ENCODE measurements around the gene IRX2.

Gene IRX2

GRCh38 chr5:2697446-2698200 lies 53.9 kb downstream of the IRX2 start:
- no peak for DNase-seq (ENCODE audit: low read depth in 4 of 4, low spot score in 1 of 4)

GRCh38 chr5:2697041-2697440 lies 54.4 kb downstream of the IRX2 start:
- DNase-seq (ENCODE audit: low read depth in 4 of 4, low spot score in 1 of 4) = no peak
